Activated CD4-positive, alpha-beta memory T cell treated with anti-CD3 and anti-CD28 coated beads, Interleukin-2, amount 10 ng/mL, durations not matched to agents 7 days and 5 days (primary cell): Measurements from ENCODE around the gene GATA5. TPM values are rescaled to one million over a fixed set of nuclear protein-coding genes. Genes with fewer than 3 reads are reported as not detected.

Experiments
- CTCF ChIA-PET: fragments of 350-600 bp; sonication (Branson Sonifier 250); formaldehyde crosslinking; loops from one replicate; lab custom pipeline; 2021; ENCODE audit warnings: antibody characterized with exemption, inconsistent platforms; lab: Charles Lee
- POLR2A ChIA-PET: fragments of 350-600 bp; sonication (Branson Sonifier 250); formaldehyde crosslinking; loops from one replicate; lab custom pipeline; 2021; ENCODE audit warnings: antibody characterized with exemption; lab: Charles Lee
- DNase-seq: peaks from one replicate; pipeline ENCODE4 v3.0.0-alpha.2; 2020
- H3K27ac Mint-ChIP-seq: one replicate; pipeline ENCODE4 v1.8.0; 2021; ENCODE audit warnings: mild to moderate bottlenecking, mixed read lengths
- H3K27me3 Mint-ChIP-seq: one replicate; pipeline ENCODE4 v1.8.0; 2021; ENCODE audit warnings: mixed read lengths
- H3K36me3 Mint-ChIP-seq: one replicate; pipeline ENCODE4 v1.8.0; 2021; ENCODE audit warnings: low read depth, mixed read lengths
- H3K4me1 Mint-ChIP-seq: one replicate; pipeline ENCODE4 v1.8.0; 2021; ENCODE audit warnings: mixed read lengths
- H3K4me3 Mint-ChIP-seq: one replicate; pipeline ENCODE4 v1.8.0; 2021; ENCODE audit warnings: mild to moderate bottlenecking, mixed read lengths
- H3K9me3 Mint-ChIP-seq: one replicate; pipeline ENCODE4 v1.8.0; 2021; ENCODE audit warnings: mixed read lengths
- total RNA-seq, 2 experiments: library from RNA; stranded (reverse); gene quantifications; one replicate each; pipeline ENCODE4 v1.2.3, GENCODE V29; 2021

The GATA5 gene
- total RNA-seq, 2 experiments from 2014 or later = not detected

- no peaks in the 10 kb centered on the region for H3K27me3 Mint-ChIP-seq
- H3K4me1 Mint-ChIP-seq = no peaks in the 10 kb centered on the region
- ChIA-PET CTCF (no interaction called here), POLR2A (no interaction called here)
- no peak overlapping the region for H3K4me3 Mint-ChIP-seq
- no peak overlapping the region for H3K27ac Mint-ChIP-seq
- H3K36me3 Mint-ChIP-seq = no peaks in the 10 kb centered on the region
- no peak for DNase-seq
- H3K9me3 Mint-ChIP-seq = no peaks in the 10 kb centered on the region
Measured at GRCh38 chr20:62448788-62449187, 27.0 kb downstream of the GATA5 start.

GRCh38 chr20:62448038-62448437, 27.8 kb downstream of the GATA5 start:
- H3K4me3 Mint-ChIP-seq = no peak overlapping the region
- no peaks in the 10 kb centered on the region for H3K9me3 Mint-ChIP-seq
- H3K36me3 Mint-ChIP-seq = no peaks in the 10 kb centered on the region
- ChIA-PET POLR2A (no interaction called here), CTCF (no interaction called here)
- no peak overlapping the region for H3K27ac Mint-ChIP-seq
- no peaks in the 10 kb centered on the region for H3K27me3 Mint-ChIP-seq
- no peak for DNase-seq
- no peaks in the 10 kb centered on the region for H3K4me1 Mint-ChIP-seq

- Mint-ChIP-seq H3K9me3 (no peaks in the 10 kb centered on the region), H3K36me3 (no peaks in the 10 kb centered on the region), H3K27ac (no peak overlapping the region), H3K4me3 (no peak overlapping the region), H3K27me3 (no peaks in the 10 kb centered on the region), H3K4me1 (no peaks in the 10 kb centered on the region)
- DNase-seq = no peak
- ChIA-PET POLR2A (no interaction called here), CTCF (no interaction called here)
Measured at GRCh38 chr20:62446888-62447869, 28.6 kb downstream of the GATA5 start.

- H3K9me3 Mint-ChIP-seq = no peaks in the 10 kb centered on the region
- ChIA-PET POLR2A (no interaction called here), CTCF (no interaction called here)
- no peaks in the 10 kb centered on the region for H3K27me3 Mint-ChIP-seq
- no peaks in the 10 kb centered on the region for H3K36me3 Mint-ChIP-seq
- no peak overlapping the region for H3K27ac Mint-ChIP-seq
- no peak for DNase-seq
- no peaks in the 10 kb centered on the region for H3K4me1 Mint-ChIP-seq
- no peak overlapping the region for H3K4me3 Mint-ChIP-seq
Measured at GRCh38 chr20:62446481-62446880, 29.3 kb downstream of the GATA5 start.

GRCh38 chr20:62445553-62446340, 30.0 kb downstream of the GATA5 start:
- Mint-ChIP-seq H3K9me3 (no peaks in the 10 kb centered on the region), H3K27me3 (no peaks in the 10 kb centered on the region), H3K27ac (no peak overlapping the region), H3K4me1 (no peaks in the 10 kb centered on the region), H3K4me3 (no peak overlapping the region), H3K36me3 (no peaks in the 10 kb centered on the region)
- ChIA-PET POLR2A (no interaction called here), CTCF (no interaction called here)
- DNase-seq = no peak

- CTCF ChIA-PET = no interaction called here
- Mint-ChIP-seq H3K36me3 (no peaks in the 10 kb centered on the region), H3K27me3 (no peaks in the 10 kb centered on the region), H3K27ac (no peak overlapping the region), H3K4me1 (no peaks in the 10 kb centered on the region), H3K9me3 (no peaks in the 10 kb centered on the region), H3K4me3 (no peak overlapping the region)
- no peak for DNase-seq
- POLR2A ChIA-PET = no interaction called here
Measured at GRCh38 chr20:62444286-62444685, 31.5 kb downstream of the GATA5 start.

- Mint-ChIP-seq H3K27me3 (no peaks in the 10 kb centered on the region), H3K27ac (no peak overlapping the region), H3K4me3 (no peak overlapping the region), H3K9me3 (no peaks in the 10 kb centered on the region), H3K36me3 (no peaks in the 10 kb centered on the region), H3K4me1 (no peaks in the 10 kb centered on the region)
- no peak for DNase-seq
- CTCF ChIA-PET = no interaction called here
- POLR2A ChIA-PET = no interaction called here
Measured at GRCh38 chr20:62441987-62442539, 33.7 kb downstream of the GATA5 start.

- H3K4me3 Mint-ChIP-seq = no peak overlapping the region
- no peak overlapping the region for H3K27ac Mint-ChIP-seq
- H3K27me3 Mint-ChIP-seq = peaks cover 13% of the 10 kb centered on the region
- H3K36me3 Mint-ChIP-seq = no peaks in the 10 kb centered on the region
- CTCF ChIA-PET = no interaction called here
- H3K4me1 Mint-ChIP-seq = no peaks in the 10 kb centered on the region
- H3K9me3 Mint-ChIP-seq = no peaks in the 10 kb centered on the region
- no peak for DNase-seq
- POLR2A ChIA-PET = no interaction called here
Measured at GRCh38 chr20:62439218-62439617, 36.6 kb downstream of the GATA5 start.

GRCh38 chr20:62437927-62438326, 37.9 kb downstream of the GATA5 start:
- H3K36me3 Mint-ChIP-seq = no peaks in the 10 kb centered on the region
- ChIA-PET CTCF (no interaction called here), POLR2A (no interaction called here)
- H3K27ac Mint-ChIP-seq = no peak overlapping the region
- DNase-seq = no peak
- H3K27me3 Mint-ChIP-seq = peaks cover 20% of the 10 kb centered on the region
- no peaks in the 10 kb centered on the region for H3K4me1 Mint-ChIP-seq
- no peaks in the 10 kb centered on the region for H3K9me3 Mint-ChIP-seq
- H3K4me3 Mint-ChIP-seq = no peak overlapping the region

- H3K27me3 Mint-ChIP-seq = peaks cover 20% of the 10 kb centered on the region
- ChIA-PET CTCF (no interaction called here), POLR2A (no interaction called here)
- no peak overlapping the region for H3K27ac Mint-ChIP-seq
- no peak overlapping the region for H3K4me3 Mint-ChIP-seq
- no peaks in the 10 kb centered on the region for H3K4me1 Mint-ChIP-seq
- no peaks in the 10 kb centered on the region for H3K36me3 Mint-ChIP-seq
- DNase-seq = no peak
- no peaks in the 10 kb centered on the region for H3K9me3 Mint-ChIP-seq
Measured at GRCh38 chr20:62437496-62437895, 38.3 kb downstream of the GATA5 start.

- CTCF ChIA-PET = no interaction called here
- H3K4me1 Mint-ChIP-seq = no peaks in the 10 kb centered on the region
- no peak overlapping the region for H3K27ac Mint-ChIP-seq
- H3K36me3 Mint-ChIP-seq = no peaks in the 10 kb centered on the region
- DNase-seq = no peak
- POLR2A ChIA-PET = no interaction called here
- H3K4me3 Mint-ChIP-seq = no peak overlapping the region
- H3K9me3 Mint-ChIP-seq = no peaks in the 10 kb centered on the region
- H3K27me3 Mint-ChIP-seq = peaks cover 20% of the 10 kb centered on the region
Measured at GRCh38 chr20:62436692-62437091, 39.1 kb downstream of the GATA5 start.

- DNase-seq = no peak
- H3K27ac Mint-ChIP-seq = no peak overlapping the region
- CTCF ChIA-PET = no interaction called here
Measured at GRCh38 chr20:62433658-62434497, 41.9 kb downstream of the GATA5 start.

More at GRCh38 chr20:62433658-62434497, 41.9 kb downstream of the GATA5 start:
- no peaks in the 10 kb centered on the region for H3K4me1 Mint-ChIP-seq
- H3K9me3 Mint-ChIP-seq = no peaks in the 10 kb centered on the region
- peaks cover 20% of the 10 kb centered on the region for H3K27me3 Mint-ChIP-seq
- H3K36me3 Mint-ChIP-seq = no peaks in the 10 kb centered on the region
- POLR2A ChIA-PET = no interaction called here
- H3K4me3 Mint-ChIP-seq = no peak overlapping the region
